UCSD-AML1 (cell line): ENCODE results near the gene SPHKAP.
"Not testable (repeated sequence)": the region's sequence is repeated elsewhere in the genome, so short reads cannot be mapped to it uniquely, and the experiment has no call there.

Experiments
- DNase-seq: peaks from one replicate; lab custom pipeline; 2025; ENCODE audit not compliant: unreplicated experiment; lab: John Stamatoyannopoulos, UW

The SPHKAP gene

GRCh38 chr2:228094377-228094921 is 87.0 kb downstream of the SPHKAP start:
- no peak for DNase-seq

GRCh38 chr2:228092056-228092455 is 89.4 kb downstream of the SPHKAP start:
- DNase-seq: no peak

- DNase-seq: no peak
These were observed 94.9 kb downstream of the SPHKAP start for GRCh38 chr2:228086561-228086960.

- DNase-seq: no peak
These were observed 96.8 kb downstream of the SPHKAP start for GRCh38 chr2:228084717-228085116.

- no peak for DNase-seq
These were observed 98.4 kb downstream of the SPHKAP start for GRCh38 chr2:228083131-228083530.

- DNase-seq: no peak
These were observed 98.9 kb downstream of the SPHKAP start for GRCh38 chr2:228082571-228082970.

GRCh38 chr2:228079194-228079593 is 102.3 kb downstream of the SPHKAP start:
- DNase-seq: no peak

- DNase-seq: not testable (repeated sequence)
These were observed 104.8 kb downstream of the SPHKAP start for GRCh38 chr2:228076695-228077094.

GRCh38 chr2:228072669-228073068 is 108.8 kb downstream of the SPHKAP start:
- no peak for DNase-seq

- no peak for DNase-seq
These were observed 114.2 kb downstream of the SPHKAP start for GRCh38 chr2:228067309-228067708.

- no peak for DNase-seq
These were observed 115.2 kb downstream of the SPHKAP start for GRCh38 chr2:228066126-228066798.

GRCh38 chr2:228065686-228066085 is 115.8 kb downstream of the SPHKAP start:
- DNase-seq: no peak

GRCh38 chr2:228064796-228065315 is 116.6 kb downstream of the SPHKAP start:
- DNase-seq: no peak

GRCh38 chr2:228064024-228064423 is 117.5 kb downstream of the SPHKAP start:
- DNase-seq: no peak

GRCh38 chr2:228063558-228063957 is 117.9 kb downstream of the SPHKAP start:
- DNase-seq: no peak

GRCh38 chr2:228059735-228060134 is 121.8 kb downstream of the SPHKAP start:
- DNase-seq: no peak

- DNase-seq: no peak
These were observed 125.0 kb downstream of the SPHKAP start for GRCh38 chr2:228056293-228057097.

GRCh38 chr2:228048838-228049490 is 132.5 kb downstream of the SPHKAP start:
- no peak for DNase-seq

GRCh38 chr2:228040995-228041394 is 140.5 kb downstream of the SPHKAP start:
- no peak for DNase-seq

GRCh38 chr2:228039752-228040534 is 141.5 kb downstream of the SPHKAP start:
- no peak for DNase-seq

- DNase-seq: no peak
These were observed 142.5 kb downstream of the SPHKAP start for GRCh38 chr2:228038967-228039366.
